HEK293 (cell line): ENCODE measurements around the gene CPNE9.

Experiments used
- CTCF ChIA-PET: fragments of 350-600 bp; formaldehyde crosslinking; extraction: SDS; loops from one replicate; lab custom pipeline; 2021; ENCODE audit warnings: antibody characterized with exemption; lab: Yijun Ruan, JAX
- POLR2A ChIA-PET: fragments of 300-600 bp; formaldehyde crosslinking; extraction: SDS; loops from one replicate; lab custom pipeline; 2020; ENCODE audit warnings: antibody characterized with exemption, inconsistent platforms; lab: Yijun Ruan, JAX
- H3K27ac ChIP-seq: fragments of 200-500 bp; sonication (Bioruptor generic); 2 replicates; pipeline ENCODE4 v1.5.1; 2014; ENCODE audit warnings: low read depth, low read length, control low read depth, inconsistent platforms; ENCODE audit errors: extremely low read depth
- H3K36me3 ChIP-seq, 2 experiments: fragments of 200-500 bp in 1 of 2; sonication (Bioruptor generic) in 1 of 2; 1 replicate in 1 of 2; 2 replicates in 1 of 2; pipeline ENCODE4 v1.5.1; 2014 to 2017; ENCODE audit warnings: inconsistent platforms in 2 of 2, low read length in 2 of 2; ENCODE audit not compliant: control insufficient read depth in 2 of 2, insufficient read depth in 1 of 2
- H3K4me1 ChIP-seq: fragments of 200-500 bp; sonication (Bioruptor generic); 2 replicates; pipeline ENCODE4 v1.5.1; 2014; ENCODE audit warnings: mild to moderate bottlenecking, low read length, inconsistent platforms; ENCODE audit not compliant: control insufficient read depth, insufficient read depth
- H3K4me3 ChIP-seq: 2 replicates; pipeline ENCODE4 v1.5.1; 2011; ENCODE audit warnings: low read depth, mild to moderate bottlenecking, control low read depth, low read length, moderate library complexity
- H3K9me3 ChIP-seq: fragments of 200-500 bp; sonication (Bioruptor generic); 2 replicates; pipeline ENCODE4 v1.5.1; 2014; ENCODE audit warnings: low read depth, low read length, inconsistent platforms; ENCODE audit not compliant: control insufficient read depth, insufficient read depth
- HOXC10 ChIP-seq: sonication (generic); formaldehyde crosslinking; IDR thresholded peaks from 2 replicates; pipeline ENCODE4 v1.8.1; 2023; ENCODE audit warnings: mild to moderate bottlenecking, missing genetic modification reagents
- SETDB1 ChIP-seq: IDR thresholded peaks from one replicate; pipeline ENCODE4 v1.6.1; 2017; ENCODE audit warnings: mild to moderate bottlenecking, low read length, moderate library complexity, mixed read lengths; ENCODE audit not compliant: insufficient read length
- TRIM28 ChIP-seq: IDR thresholded peaks from 2 replicates; pipeline ENCODE4 v1.6.1; 2011; ENCODE audit warnings: low read length, control low read depth, borderline replicate concordance
- ZBTB49 ChIP-seq: fragments of 450-650 bp; formaldehyde crosslinking; IDR thresholded peaks from 2 replicates; pipeline ENCODE4 v1.5.1; 2016; ENCODE audit warnings: missing biosample characterization, missing genetic modification characterization, low read depth
- ZEB2 ChIP-seq: fragments of 450-650 bp; formaldehyde crosslinking; IDR thresholded peaks from 2 replicates; pipeline ENCODE4 v1.5.1; 2016; ENCODE audit warnings: missing biosample characterization, missing genetic modification characterization
- ZFP69B ChIP-seq: fragments of 450-650 bp; formaldehyde crosslinking; IDR thresholded peaks from 2 replicates; pipeline ENCODE4 v1.5.1; 2016; ENCODE audit warnings: missing biosample characterization, missing genetic modification characterization
- ZNF112 ChIP-seq: fragments of 450-650 bp; formaldehyde crosslinking; IDR thresholded peaks from 2 replicates; pipeline ENCODE4 v1.5.0; 2017; ENCODE audit warnings: missing biosample characterization, missing genetic modification characterization
- ZNF175 ChIP-seq: fragments of 450-650 bp; formaldehyde crosslinking; IDR thresholded peaks from 2 replicates; pipeline ENCODE4 v1.5.1; 2016; ENCODE audit warnings: missing biosample characterization, missing genetic modification characterization
- ZNF19 ChIP-seq: fragments of 450-650 bp; formaldehyde crosslinking; IDR thresholded peaks from 2 replicates; pipeline ENCODE4; 2016; ENCODE audit warnings: missing biosample characterization, missing genetic modification characterization, low read depth
- ZNF266 ChIP-seq: fragments of 450-650 bp; formaldehyde crosslinking; IDR thresholded peaks from 2 replicates; pipeline ENCODE4 v1.5.1; 2016; ENCODE audit warnings: missing biosample characterization, missing genetic modification characterization, low read depth
- ZNF391 ChIP-seq: fragments of 450-650 bp; formaldehyde crosslinking; IDR thresholded peaks from 2 replicates; pipeline ENCODE4 v1.5.1; 2016; ENCODE audit warnings: low read depth, missing biosample characterization, missing genetic modification characterization, borderline replicate concordance
- ZNF423 ChIP-seq: fragments of 450-650 bp; formaldehyde crosslinking; IDR thresholded peaks from 2 replicates; pipeline ENCODE4 v1.5.1; 2016; ENCODE audit warnings: missing biosample characterization, missing genetic modification characterization
- ZNF768 ChIP-seq: fragments of 450-650 bp; formaldehyde crosslinking; IDR thresholded peaks from 2 replicates; pipeline ENCODE4 v1.5.1; 2018; ENCODE audit warnings: missing biosample characterization, mild to moderate bottlenecking, missing genetic modification characterization
- ZNF785 ChIP-seq: fragments of 450-650 bp; formaldehyde crosslinking; IDR thresholded peaks from 2 replicates; pipeline ENCODE4 v1.5.1; 2016; ENCODE audit warnings: missing biosample characterization, missing genetic modification characterization
- ZNF837 ChIP-seq: fragments of 450-650 bp; formaldehyde crosslinking; IDR thresholded peaks from 2 replicates; pipeline ENCODE4 v1.5.1; 2016; ENCODE audit warnings: missing biosample characterization, missing genetic modification characterization
- ZSCAN16 ChIP-seq: fragments of 450-650 bp; formaldehyde crosslinking; IDR thresholded peaks from 2 replicates; pipeline ENCODE4 v1.5.1; 2016; ENCODE audit warnings: missing biosample characterization, missing genetic modification characterization
- ZSCAN30 ChIP-seq: fragments of 450-650 bp; IDR thresholded peaks from 2 replicates; pipeline ENCODE4 v1.5.1; 2018; ENCODE audit warnings: missing biosample characterization, mild to moderate bottlenecking, missing genetic modification characterization, moderate library complexity

The CPNE9 gene

GRCh38 chr3:9742560-9742959, 38.9 kb downstream of the CPNE9 start:
- Histone ChIP-seq H3K9me3 (no peaks in the 10 kb centered on the region), H3K4me3 (no peak overlapping the region), H3K27ac (no peak overlapping the region), H3K4me1 (no peaks in the 10 kb centered on the region), H3K36me3 (peaks cover 21 to 100% of the 10 kb centered on the region in 2 experiments)
- POLR2A ChIA-PET, result interaction anchor here (1.7 kb wide), 1 partner anchor 10 kb away, joined by 3 read pairs; no protein-coding TSS in a partner anchor
- TF ChIP-seq ZNF175 (no peak), ZNF768 (tag by site-specific recombination) (peak; percentile 84; the same call in 1 of the 2 replicates)
- CTCF ChIA-PET, result no interaction called here

GRCh38 chr3:9743548-9743947, 39.9 kb downstream of the CPNE9 start:
- H3K4me1 ChIP-seq, result no peaks in the 10 kb centered on the region
- no peaks in the 10 kb centered on the region for H3K9me3 ChIP-seq
- H3K4me3 ChIP-seq, result no peak overlapping the region
- no peak overlapping the region for H3K27ac ChIP-seq
- TF ChIP-seq ZNF837 (tag by site-specific recombination) (no peak), ZNF266 (tag by site-specific recombination) (no peak), ZNF112 (tag by site-specific recombination) (no peak), TRIM28 (no peak), ZSCAN30 (tag by site-specific recombination) (no peak), ZNF391 (tag by site-specific recombination) (no peak), SETDB1 (no peak)
- POLR2A ChIA-PET, result interaction anchor here (0.5 kb wide), 1 partner anchor 55 kb away, joined by 3 read pairs; no protein-coding TSS in a partner anchor
- CTCF ChIA-PET, result interaction anchor here (0.9 kb wide), 1 partner anchor 8 kb away, joined by 3 read pairs; no protein-coding TSS in a partner anchor
- H3K36me3 ChIP-seq, result peaks cover 17 to 100% of the 10 kb centered on the region in 2 experiments

GRCh38 chr3:9744162-9744561, 40.5 kb downstream of the CPNE9 start:
- TF ChIP-seq ZNF19 (tag by site-specific recombination), result no peak
- Histone ChIP-seq H3K36me3 (peaks cover 17 to 100% of the 10 kb centered on the region in 2 experiments), H3K4me3 (no peak overlapping the region), H3K4me1 (no peaks in the 10 kb centered on the region), H3K27ac (no peak overlapping the region), H3K9me3 (no peaks in the 10 kb centered on the region)
- ChIA-PET CTCF (interaction anchor here (0.6 to 0.9 kb wide), 3 partner anchors 9 to 63 kb away, joined by 3 to 5 read pairs (median 3); no protein-coding TSS in a partner anchor), POLR2A (no interaction called here)

DNA sequence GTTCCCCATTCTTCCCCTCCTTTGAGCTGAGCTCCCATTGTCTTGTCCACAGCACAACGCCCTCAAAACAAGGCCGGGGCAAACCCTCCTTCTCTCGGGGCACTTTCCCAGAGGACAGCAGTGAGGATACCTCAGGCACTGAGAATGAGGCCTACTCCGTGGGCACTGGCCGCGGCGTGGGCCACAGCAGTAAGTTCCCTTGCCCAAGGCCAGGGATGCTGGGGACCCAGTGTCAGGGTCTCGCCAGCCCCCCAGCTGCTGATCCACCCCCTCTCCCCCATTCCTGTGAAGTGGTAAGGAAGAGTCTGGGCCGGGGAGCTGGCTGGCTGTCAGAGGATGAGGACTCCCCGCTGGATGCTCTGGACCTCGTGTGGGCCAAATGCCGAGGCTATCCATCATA, 41.9 kb downstream of the CPNE9 start:
- peaks cover 10 to 87% of the 10 kb centered on the region in 2 experiments for H3K36me3 ChIP-seq

More for the DNA sequence above, 41.9 kb downstream of the CPNE9 start:
- CTCF ChIA-PET, result no interaction called here
- 0 out of 2 replicates have a peak, but pooled peaks cover 2% of the 10 kb centered on the region for H3K4me1 ChIP-seq
- H3K9me3 ChIP-seq, result no peaks in the 10 kb centered on the region
- TF ChIP-seq ZFP69B (tag by site-specific recombination) (no peak), ZSCAN16 (no peak), HOXC10 (CRISPR knock-in tag) (no peak), ZNF785 (tag by site-specific recombination) (no peak), ZBTB49 (tag by site-specific recombination) (no peak), ZEB2 (tag by site-specific recombination) (no peak), ZNF423 (tag by site-specific recombination) (no peak)
- H3K27ac ChIP-seq, result no peak overlapping the region
- no peak overlapping the region for H3K4me3 ChIP-seq
- POLR2A ChIA-PET, result interaction anchor here (1.8 kb wide), 1 partner anchor 10 kb away, joined by 5 read pairs; no protein-coding TSS in a partner anchor
